Right lobe of liver (tissue), 6 donors: ENCODE data around the gene TAF1. TPM values are rescaled to one million over a fixed set of nuclear protein-coding genes. Genes with fewer than 3 reads are reported as not detected.
A peak's percentile ranks its signal among the peaks of the same experiment; 100 is the strongest.
"Not testable (repeated sequence)": the region's sequence is repeated elsewhere in the genome, so short reads cannot be mapped to it uniquely, and the experiment has no call there.

ENCODE experiments used
- ATAC-seq, 4 donors: fragments of 200-7000 bp; cut with Tn5 transposase; one replicate each; pipeline ENCODE4 v1.9.1; 2020; ENCODE audit warnings: mild to moderate bottlenecking in 4 of 4, moderate library complexity in 4 of 4
- DNase-seq, 3 donors: peaks; one replicate each; pipeline ENCODE4 v3.0.0-alpha.2; 2020
- H3K27ac ChIP-seq, 3 donors: fragments of 200-600 bp; one replicate each; pipeline ENCODE4 v1.8.0; 2022
- H3K27me3 ChIP-seq, 2 donors: fragments of 200-600 bp; one replicate each; pipeline ENCODE4 v1.8.0; 2022
- H3K36me3 ChIP-seq, 4 donors: fragments of 200-600 bp; sonication (generic) in 1 of 4; one replicate each; pipeline versions ENCODE4 v1.5.1 to v1.8.0; 2017 to 2022; ENCODE audit warnings: control low read depth in 1 of 4
- H3K4me1 ChIP-seq, 4 donors: fragments of 200-600 bp; sonication (generic) in 1 of 4; one replicate each; pipeline versions ENCODE4 v1.5.1 to v1.8.0; 2017 to 2022; ENCODE audit warnings: control low read depth in 1 of 4
- H3K4me3 ChIP-seq, 3 donors: fragments of 200-600 bp; one replicate each; pipeline ENCODE4 v1.8.0; 2022
- H3K9me3 ChIP-seq, 4 donors: fragments of 200-600 bp; sonication (generic) in 1 of 4; one replicate each; pipeline versions ENCODE4 v1.5.1 to v1.8.0; 2017 to 2022; ENCODE audit warnings: control low read depth in 1 of 4
- CTCF ChIP-seq, 4 donors: fragments of 200-600 bp in 3 of 4; fragments of 450-650 bp in 1 of 4; IDR thresholded peaks; one replicate each; pipeline versions ENCODE4 v1.5.1 to v1.8.0; 2016 to 2022; ENCODE audit warnings: antibody characterized with exemption in 4 of 4, mild to moderate bottlenecking in 2 of 4
- POLR2A ChIP-seq: fragments of 450-650 bp; IDR thresholded peaks from one replicate; pipeline ENCODE4 v1.6.1; 2017; ENCODE audit warnings: antibody characterized with exemption, mild to moderate bottlenecking
- WGBS: methylation state at CpG from one replicate; pipeline ENCODE4 v1.1.6; 2018; ENCODE audit warnings: low coverage, low lambda C conversion rate; ENCODE audit not compliant: insufficient coverage; ENCODE audit errors: missing lambda C conversion rate; 5-methylcytosine and 5-hydroxymethylcytosine counted together
- intact Hi-C, 2 donors: fragments of 100-400 bp; cut with DNase I; formaldehyde crosslinking; loops; one replicate each; pipeline versions ENCODE4 v1.11.2 to v1.14.1; 2022
- small RNA-seq, 2 experiments: library from RNA; depleted of rRNA; stranded (forward); fragments of <200 nt; gene quantifications; one replicate each; pipeline ENCODE3, GENCODE V24; 2016
- total RNA-seq, 6 experiments: library from RNA; depleted of rRNA in 2 of 6; stranded (reverse); fragments of >200 nt in 2 of 6; fragmentation: NEBNext Ultra II Directional in 3 of 6; extraction: Animal tissue kit (Norgen Biotek cat#: 25700) in 3 of 6; gene quantifications; one replicate each; pipeline versions ENCODE4 v1.1.0 to v1.2.4, GENCODE V29; 2016 to 2023
- donor health status: DM: no; HTN: yes; CAD: no.
- donor health status: DM: no; HTN: no; CAD: no.
- donor health status: DM: no; HTN: no; CAD: no.
- donor health status: DM: no; HTN: yes; CAD: no.
- donor health status: DM: no; HTN: yes; CAD: no.

The TAF1 gene
- total RNA-seq, 6 experiments from 2014 or later, result 8.8 to 14.0 (median 12.3) TPM

- Histone ChIP-seq H3K36me3 (no peaks in the 10 kb centered on the region), H3K9me3 (no peaks in the 10 kb centered on the region), H3K4me1 (no peaks in the 10 kb centered on the region), H3K27me3 (no peaks in the 10 kb centered on the region), H3K27ac (no peak overlapping the region), H3K4me3 (no peak overlapping the region)
- no peak for DNase-seq
- 88% methylated on average over 1 of the region's 1 CpG for WGBS
- TF ChIP-seq CTCF (IDR thresholded peaks at IDR 0.05) (no peak), POLR2A (no peak)
- intact Hi-C loops, result no loop called here
- ATAC-seq, result no peak
Observed at GRCh38 chrX:71509289-71509688, 143.1 kb downstream of the TAF1 start.

GRCh38 chrX:71510161-71510560 is 144.0 kb downstream of the TAF1 start:
- Histone ChIP-seq H3K9me3 (no peaks in the 10 kb centered on the region), H3K4me1 (no peaks in the 10 kb centered on the region), H3K27ac (no peak overlapping the region), H3K27me3 (no peaks in the 10 kb centered on the region), H3K4me3 (no peak overlapping the region), H3K36me3 (no peaks in the 10 kb centered on the region)
- intact Hi-C loops, result no loop called here
- 80% methylated on average over 2 of the region's 2 CpGs for WGBS
- TF ChIP-seq POLR2A (no peak), CTCF (IDR thresholded peaks at IDR 0.05) (no peak)
- ATAC-seq, result no peak
- DNase-seq, result no peak

GRCh38 chrX:71513731-71514130 is 147.6 kb downstream of the TAF1 start:
- 83% methylated on average over 2 of the region's 4 CpGs for WGBS
- not testable (repeated sequence) for ATAC-seq, DNase-seq

GRCh38 chrX:71514367-71515037 is 148.3 kb downstream of the TAF1 start:
- WGBS, result 38% methylated on average over 5 of the region's 5 CpGs
- DNase-seq, result no peak
- H3K27me3 ChIP-seq, result no peaks in the 10 kb centered on the region
- TF ChIP-seq CTCF (IDR thresholded peaks at IDR 0.05) (no peak), POLR2A (no peak)
- no peak overlapping the region for H3K27ac ChIP-seq
- H3K36me3 ChIP-seq, result no peaks in the 10 kb centered on the region
- no peaks in the 10 kb centered on the region for H3K4me1 ChIP-seq
- H3K4me3 ChIP-seq, result no peak overlapping the region
- ATAC-seq, result peak in 1 of 4 donors; percentile 17
- H3K9me3 ChIP-seq, result no peaks in the 10 kb centered on the region
- intact Hi-C loops, result no loop called here

More at GRCh38 chrX:71513731-71514130, 147.6 kb downstream of the TAF1 start:
- H3K4me3 ChIP-seq, H3K27me3 ChIP-seq, H3K36me3 ChIP-seq, H3K4me1 ChIP-seq, H3K27ac ChIP-seq, H3K9me3 ChIP-seq, intact Hi-C loops: not testable (repeated sequence)

GRCh38 chrX:71515038-71515396 is 148.9 kb downstream of the TAF1 start:
- intact Hi-C loops, result no loop called here
- Histone ChIP-seq H3K4me3 (no peak overlapping the region), H3K27me3 (no peaks in the 10 kb centered on the region), H3K9me3 (no peaks in the 10 kb centered on the region), H3K36me3 (no peaks in the 10 kb centered on the region), H3K4me1 (no peaks in the 10 kb centered on the region), H3K27ac (no peak overlapping the region)
- TF ChIP-seq CTCF (IDR thresholded peaks at IDR 0.05) (no peak), POLR2A (no peak)
- WGBS, result no CpG with 5 or more reads among the region's 2 CpGs
- DNase-seq (no peak), ATAC-seq (no peak)

Small RNA genes within 50 kb of the gene (small RNA-seq; reads per million reads assigned to genes)
- gene AL590762.4 (0 reads per million in 2 experiments), gene RF00019 (0 reads per million in 2 experiments)

Other genes starting within 250 kb of the TAF1 start
- gene MED12, start 247.8 kb upstream of the TAF1 start, total RNA-seq, result 10 to 100 TPM in 5 of 6 experiments, 1 to 10 TPM in 1; 7.8 to 16.3 (median 12.5) TPM
- gene NLGN3, start 221.5 kb upstream of the TAF1 start, total RNA-seq, result under 1 TPM in 5 of 6 experiments, not detected in 1; 0.12 to 0.25 (median 0.14) TPM
- 100 to 1,000 TPM; 120 to 329 (median 205) TPM for gene GJB1, start 143.1 kb upstream of the TAF1 start, total RNA-seq
- 10 to 100 TPM in 3 of 6 experiments, 1 to 10 TPM in 3; 8.2 to 13.7 (median 10.1) TPM for gene ZMYM3, start 112.2 kb upstream of the TAF1 start, total RNA-seq
- gene NONO, start 82.7 kb upstream of the TAF1 start, total RNA-seq, result 100 to 1,000 TPM in 2 of 6 experiments, 10 to 100 TPM in 4; 92.9 to 113 (median 98.4) TPM
- under 1 TPM; 0.31 to 0.92 (median 0.66) TPM for gene ITGB1BP2, start 64.6 kb upstream of the TAF1 start, total RNA-seq
- 10 to 100 TPM; 35.5 to 67.0 (median 44.5) TPM for gene OGT, start 166.7 kb downstream of the TAF1 start, total RNA-seq
- 1 to 10 TPM in 3 of 6 experiments, under 1 TPM in 3; 0.37 to 1.7 (median 0.95) TPM for gene GCNA, start 212.1 kb downstream of the TAF1 start, total RNA-seq